ENCODE measurements around the gene TMEM209.
"Not testable (repeated sequence)": the region's sequence is repeated elsewhere in the genome, so short reads cannot be mapped to it uniquely, and the experiment has no call there.

The TMEM209 gene

DNA sequence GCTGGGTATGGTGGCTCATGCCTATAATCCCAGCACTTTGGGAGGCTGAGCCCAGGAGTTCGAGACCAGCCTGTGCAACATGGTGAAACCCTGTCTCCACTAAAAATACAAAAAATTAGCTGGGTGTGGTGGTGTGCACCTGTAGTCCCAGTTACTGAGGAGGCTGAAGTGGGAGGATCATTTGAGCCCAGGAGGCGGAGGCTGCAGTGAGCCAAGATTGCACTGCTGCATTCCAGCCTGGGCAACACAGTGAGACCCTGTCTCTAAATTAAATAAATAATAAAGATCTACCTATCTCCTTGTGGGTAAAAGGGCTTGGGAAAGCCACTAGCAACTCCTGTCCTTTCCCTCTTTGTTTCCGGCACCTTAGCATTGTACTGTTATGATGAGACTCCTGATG is 78.4 kb downstream of the TMEM209 start:
- DNase-seq (ENCODE audit: low spot score) = not testable (repeated sequence)

DNA sequence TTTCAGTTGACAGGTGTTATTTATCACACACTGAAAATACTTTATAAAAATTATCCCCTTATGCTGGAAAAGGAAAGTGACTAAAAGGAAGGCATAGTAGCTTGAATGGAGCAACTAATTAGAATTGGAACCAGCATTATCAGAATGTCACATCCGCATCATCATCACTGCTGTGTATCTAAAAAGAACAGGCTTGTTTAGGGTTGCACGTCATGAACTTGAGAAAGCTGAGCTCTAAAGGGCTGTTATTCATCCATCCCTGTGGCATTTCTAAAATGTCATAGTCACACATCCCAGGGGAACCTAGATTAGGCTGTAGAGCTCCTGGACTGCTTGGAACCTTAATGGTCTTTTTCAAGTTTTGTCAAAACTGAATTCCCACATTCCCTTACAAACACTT is 80.5 kb downstream of the TMEM209 start:
- peak; percentile 55 for DNase-seq (ENCODE audit: low spot score)

DNA sequence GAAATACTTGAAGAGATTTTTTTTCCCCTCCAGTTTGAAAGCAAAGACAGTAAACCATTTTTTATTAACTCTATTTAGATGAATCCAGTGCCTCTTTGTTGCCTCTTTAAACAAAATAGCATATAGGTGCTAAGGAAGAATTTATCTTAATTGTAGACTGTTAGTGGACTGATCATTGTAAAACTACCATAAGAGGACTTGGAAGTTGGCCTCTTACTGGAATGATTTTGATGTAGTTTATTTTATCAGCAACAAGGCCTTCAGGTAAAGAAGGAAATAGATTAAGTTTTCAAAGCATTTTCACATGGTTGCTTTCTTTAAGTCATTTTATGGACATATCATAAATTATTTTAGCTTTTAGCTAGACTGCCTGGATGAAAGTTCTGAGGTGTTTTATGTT is 81.7 kb downstream of the TMEM209 start:
- no peak for DNase-seq (ENCODE audit: low spot score)

DNA sequence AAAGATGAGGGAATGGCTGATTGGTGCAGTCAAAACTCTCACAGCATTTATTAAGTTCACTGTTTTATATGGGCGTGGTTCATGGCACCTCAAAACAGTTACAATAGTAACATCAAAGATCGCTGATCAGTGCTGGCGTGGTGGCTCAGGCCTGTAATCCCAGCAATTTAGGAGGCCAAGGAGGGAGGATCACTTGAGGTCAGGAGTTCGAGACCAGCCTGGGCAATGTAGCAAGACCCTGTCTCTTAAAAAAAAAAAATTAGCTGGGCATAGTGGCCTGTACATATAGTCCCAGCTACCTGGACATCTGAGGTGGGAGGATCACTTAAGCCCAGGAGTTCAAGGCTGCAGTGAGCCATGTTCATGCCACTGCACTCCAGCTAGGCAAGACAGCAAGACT is 86.4 kb downstream of the TMEM209 start:
- no peak for DNase-seq (ENCODE audit: low spot score)

DNA sequence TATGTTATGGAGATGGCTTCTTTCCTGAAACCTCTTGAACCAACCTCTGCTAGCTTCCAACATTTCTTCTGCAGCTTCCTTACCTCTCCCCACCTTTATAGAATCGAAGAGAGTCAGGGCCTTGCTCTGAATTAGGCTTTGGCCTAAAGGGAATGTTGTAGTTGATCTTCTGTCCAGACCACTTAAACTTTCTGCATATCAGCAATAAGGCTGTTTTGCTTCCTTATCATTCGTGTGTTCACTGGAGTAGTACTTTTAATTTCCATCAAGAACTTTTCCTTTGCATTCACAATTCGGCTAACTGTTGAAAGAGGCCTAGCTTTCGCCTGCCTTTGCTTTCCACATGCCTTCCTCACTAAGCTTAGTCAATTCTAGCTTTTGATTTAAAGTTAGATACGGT is 86.9 kb downstream of the TMEM209 start:
- DNase-seq (ENCODE audit: low spot score) = no peak

DNA sequence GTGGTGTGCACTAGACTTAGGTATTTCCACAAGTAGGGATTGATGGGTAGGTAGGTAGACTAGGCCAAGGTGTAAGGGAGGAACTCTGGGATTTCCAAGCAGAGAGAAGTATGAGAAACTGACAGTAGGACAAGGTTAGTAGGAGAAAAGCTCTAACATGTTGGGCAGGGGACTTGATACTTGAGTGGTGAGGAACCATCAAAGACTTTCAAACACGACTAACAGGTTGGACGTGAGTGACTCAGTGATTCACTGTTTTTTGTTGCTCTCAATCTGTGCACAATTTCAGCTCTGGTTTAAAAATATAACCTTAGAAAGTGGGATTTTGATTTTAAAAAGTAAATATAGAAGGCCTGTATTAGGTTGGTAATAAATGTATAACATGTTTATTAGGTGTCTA is 90.4 kb downstream of the TMEM209 start:
- no peak for DNase-seq (ENCODE audit: low spot score)
